NCI-H1105 treated with DMSO at 0.1 percent for 48 hours (cell line): ENCODE measurements around the gene SPAAR.
"Not testable (repeated sequence)": the region's sequence is repeated elsewhere in the genome, so short reads cannot be mapped to it uniquely, and the experiment has no call there.

Source experiments
- DNase-seq: peaks from one replicate; lab custom pipeline; 2025; lab: John Stamatoyannopoulos, UW

Gene SPAAR

GRCh38 chr9:35909274-35909673 is at the start of gene SPAAR:
SPAAR (plus strand) TSS chr9:35909490; CDS start chr9:35910464, 974 bp downstream.
- DNase-seq: no peak

DNA sequence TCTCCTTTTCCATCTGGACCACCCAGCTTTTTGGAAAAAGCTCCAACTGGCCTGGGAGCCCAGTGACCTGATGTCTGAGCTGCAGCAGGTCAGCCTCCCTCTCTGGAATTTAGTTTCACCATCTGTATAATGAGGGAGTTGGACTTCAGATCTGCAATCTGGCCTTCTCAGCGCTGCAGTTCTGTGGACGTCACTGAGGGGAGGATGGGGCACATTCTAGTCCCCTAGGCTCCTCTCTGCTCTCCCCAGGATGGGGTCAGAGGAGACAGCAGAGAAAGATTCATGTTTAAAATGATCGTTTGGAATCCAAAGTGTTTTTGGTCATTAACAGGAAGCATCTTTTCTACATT is 49.3 kb upstream of the SPAAR start:
- DNase-seq: no peak

DNA sequence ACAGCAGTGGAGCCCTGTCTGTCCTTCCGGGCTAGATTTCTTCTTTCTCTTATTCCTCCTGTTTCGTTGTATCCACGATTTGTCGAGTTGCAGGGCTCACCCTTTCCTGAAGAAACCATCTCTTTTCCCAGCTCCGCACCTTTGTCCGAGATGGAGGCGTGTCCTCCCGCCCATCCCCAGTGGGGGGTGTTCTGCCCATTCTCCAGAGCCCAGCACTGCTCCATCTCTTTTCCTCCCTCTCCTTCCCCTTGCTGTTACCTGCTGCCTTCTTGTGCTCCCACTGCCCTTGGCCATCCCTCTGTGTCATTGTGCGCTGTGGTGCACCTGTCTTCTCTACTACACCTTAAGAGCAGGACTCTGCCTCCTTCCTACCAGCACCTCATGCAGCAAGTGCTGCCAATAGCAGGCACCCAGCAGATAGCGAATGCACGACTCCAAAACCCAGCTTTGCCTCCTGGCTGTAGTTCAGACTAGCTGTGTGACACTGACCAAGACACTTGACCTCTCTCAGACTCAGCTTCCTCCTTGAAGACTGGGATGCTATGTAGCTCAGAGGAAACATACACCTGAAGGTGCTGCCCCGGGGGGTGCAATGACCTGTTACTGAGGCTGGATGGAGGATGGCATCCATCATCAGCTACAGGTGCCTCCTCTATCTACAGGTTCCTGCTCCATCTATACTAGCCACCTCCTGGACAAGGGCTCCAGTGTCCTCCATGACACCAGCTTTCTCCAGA is 48.0 kb upstream of the SPAAR start:
- DNase-seq: no peak

- DNase-seq: no peak
Measured at GRCh38 chr9:35862328-35862727, 47.0 kb upstream of the SPAAR start.

- no peak for DNase-seq
Measured at GRCh38 chr9:35863583-35863982, 45.7 kb upstream of the SPAAR start.

GRCh38 chr9:35864695-35865255 is 44.5 kb upstream of the SPAAR start:
- no peak for DNase-seq

- DNase-seq: no peak
Measured at GRCh38 chr9:35867538-35867937, 41.8 kb upstream of the SPAAR start.

- DNase-seq: no peak
Measured at GRCh38 chr9:35868933-35869332, 40.4 kb upstream of the SPAAR start.

GRCh38 chr9:35869621-35870216 is 39.6 kb upstream of the SPAAR start:
- no peak for DNase-seq

DNA sequence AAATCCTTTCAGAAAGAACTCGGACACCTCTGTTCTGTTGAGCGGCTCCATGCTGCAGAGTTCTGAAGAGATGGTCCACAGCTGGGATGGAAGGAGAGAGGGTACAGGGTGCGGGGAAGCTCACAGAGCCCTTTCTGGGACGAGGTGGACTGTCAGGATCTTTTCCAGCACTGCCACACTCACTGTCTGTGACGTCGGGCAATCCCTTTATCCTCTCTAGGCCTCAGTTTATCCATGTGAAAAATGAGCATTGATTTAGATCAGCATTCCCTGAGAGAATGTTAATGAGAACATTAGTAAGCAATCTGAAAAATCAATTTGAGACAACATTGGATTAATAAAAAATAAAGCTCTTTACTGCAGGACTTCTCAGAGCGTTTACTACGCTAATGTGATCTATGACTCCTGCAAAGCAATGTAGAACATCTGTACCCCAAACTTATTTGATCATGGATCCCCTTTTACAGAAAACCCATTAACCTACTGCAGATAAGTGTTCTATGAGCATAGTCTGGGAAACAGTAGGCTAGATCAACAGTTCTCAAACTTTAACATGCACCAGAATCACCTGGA is 38.9 kb upstream of the SPAAR start, which contains the start of gene OR13J1:
Gene OR13J1, minus strand, starts transcription at position 51 of the 573 bp plus-strand sequence. Its CDS starts 0 bp downstream, at position 51.
- no peak for DNase-seq

GRCh38 chr9:35871545-35871944 is 37.7 kb upstream of the SPAAR start:
- no peak for DNase-seq

GRCh38 chr9:35872505-35872904 is 36.8 kb upstream of the SPAAR start:
- no peak for DNase-seq

DNA sequence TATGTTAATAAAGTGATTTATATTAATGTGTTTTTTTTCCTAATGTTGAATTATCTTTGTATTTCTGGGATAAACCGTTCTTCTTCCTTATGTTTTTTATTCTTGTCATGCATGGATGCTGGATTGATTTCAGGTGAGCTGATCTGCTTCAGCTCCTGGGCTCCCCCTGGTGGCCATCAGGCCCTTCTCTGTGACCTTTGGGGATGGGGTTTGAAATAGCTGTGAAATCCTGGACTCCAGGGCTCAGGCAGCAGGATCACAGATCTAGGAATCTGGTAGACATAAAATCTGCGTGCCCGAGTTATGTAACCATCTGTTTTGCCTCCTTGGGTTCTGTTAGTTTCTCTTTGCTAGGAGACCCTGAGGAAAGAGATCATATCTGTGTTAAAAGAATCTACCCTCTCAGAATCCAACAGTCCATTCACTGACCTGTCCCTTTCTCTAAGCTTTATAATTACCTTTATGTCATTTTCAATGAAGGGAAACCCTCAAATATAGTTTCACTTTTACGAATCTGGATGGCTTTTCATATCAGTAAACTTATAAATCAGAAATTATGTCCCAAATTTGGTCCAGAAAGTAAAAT is 26.9 kb upstream of the SPAAR start:
- DNase-seq: peak; percentile 72

GRCh38 chr9:35882996-35883395 is 26.3 kb upstream of the SPAAR start:
- no peak for DNase-seq

DNA sequence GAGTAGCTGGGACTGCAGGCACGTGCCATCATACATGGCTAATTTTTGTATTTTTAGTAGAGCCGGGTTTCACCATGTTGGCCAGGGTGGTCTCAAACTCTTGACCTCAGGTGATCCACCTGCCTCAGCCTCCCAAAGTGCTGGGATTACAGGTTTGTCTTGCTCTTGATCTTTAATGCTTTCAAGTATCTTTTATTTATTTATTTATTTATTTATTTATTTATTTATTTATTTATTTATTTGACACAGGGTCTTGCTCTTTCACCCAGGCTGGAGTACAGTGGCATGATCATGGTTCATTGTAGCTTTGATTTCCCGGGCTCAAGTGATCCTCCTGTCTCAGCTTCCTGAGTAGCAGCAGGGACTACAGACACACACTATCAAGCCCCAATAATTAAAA is 24.4 kb upstream of the SPAAR start:
- not testable (repeated sequence) for DNase-seq

DNA sequence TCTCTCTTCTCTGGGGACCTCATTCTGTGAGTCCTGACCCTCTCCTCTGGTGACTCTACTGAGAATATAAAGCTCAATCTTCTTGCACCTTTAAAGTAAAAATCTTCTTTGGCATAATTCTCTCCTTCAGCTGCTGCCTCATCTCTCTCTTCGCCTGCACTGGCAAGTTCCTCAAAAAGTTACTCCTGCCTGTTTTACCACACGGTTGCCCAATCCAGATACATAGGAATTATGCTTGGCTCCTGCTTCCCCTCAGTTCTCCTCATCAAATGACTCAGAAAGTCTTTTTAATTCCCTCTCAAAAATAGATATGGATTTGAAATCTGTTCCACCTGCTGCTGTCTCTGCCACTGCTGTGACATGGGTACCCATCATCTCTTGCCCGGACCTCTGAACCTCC is 17.6 kb upstream of the SPAAR start:
- DNase-seq: no peak

- DNase-seq: no peak
Measured at GRCh38 chr9:35892051-35892450, 17.2 kb upstream of the SPAAR start.

DNA sequence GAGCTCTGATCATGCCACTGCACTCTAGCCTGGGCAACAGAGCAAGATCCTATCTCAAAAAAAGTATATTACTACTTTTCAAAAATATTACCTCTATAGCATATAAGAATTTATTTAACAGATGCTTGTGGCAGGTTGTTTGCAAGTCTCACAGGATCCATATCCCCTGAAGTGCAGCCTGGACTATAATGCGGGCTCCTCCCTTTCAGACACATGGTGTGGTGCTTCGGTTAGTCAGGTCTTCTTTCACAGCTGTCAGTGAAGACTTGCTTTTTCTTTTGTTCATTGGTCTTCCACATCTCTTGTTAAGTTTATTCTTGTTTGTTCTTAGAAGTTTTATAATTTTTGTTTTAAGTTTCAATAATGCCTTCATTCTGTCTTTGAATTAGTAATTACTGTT is 12.7 kb upstream of the SPAAR start:
- no peak for DNase-seq

GRCh38 chr9:35897376-35898099 is 11.8 kb upstream of the SPAAR start:
- DNase-seq: not testable (repeated sequence)

GRCh38 chr9:35898337-35898736 is 11.0 kb upstream of the SPAAR start:
- no peak for DNase-seq

GRCh38 chr9:35899021-35899420 is 10.3 kb upstream of the SPAAR start:
- no peak for DNase-seq

- peak; percentile 65 for DNase-seq
Measured at GRCh38 chr9:35903049-35903448, 6.2 kb upstream of the SPAAR start.
